Esophagus mucosa (tissue), 1 donor: ENCODE data around the gene NRIP2. TPM values are rescaled to one million over a fixed set of nuclear protein-coding genes. Genes with fewer than 3 reads are reported as not detected.

Source experiments
- ATAC-seq: fragments of 200-7000 bp; cut with Tn5 transposase; one replicate; pipeline ENCODE4 v1.9.1; 2020
- total RNA-seq: library from RNA; stranded (reverse); gene quantifications from one replicate; pipeline ENCODE4 v1.2.4, GENCODE V29; 2023
- donor health status: DM: yes; HTN: yes; CAD: no.

NRIP2 gene
- total RNA-seq, 1 donor from 2014 or later, result 0.08 TPM

GRCh38 chr12:2844786-2845185, 10.0 kb upstream of the NRIP2 start:
- ATAC-seq, result no peak

- ATAC-seq, result no peak
These were observed 8.1 kb upstream of the NRIP2 start for GRCh38 chr12:2842948-2843347.

- ATAC-seq, result no peak
These were observed 6.3 kb upstream of the NRIP2 start for GRCh38 chr12:2841056-2841650.

- no peak for ATAC-seq
These were observed 1.7 kb upstream of the NRIP2 start for GRCh38 chr12:2836574-2836973.

GRCh38 chr12:2835691-2836403, 1.0 kb upstream of the NRIP2 start:
- ATAC-seq, result peak; percentile 39

- no peak for ATAC-seq
These were observed 1.0 kb downstream of the NRIP2 start for GRCh38 chr12:2833810-2834209.

- no peak for ATAC-seq
These were observed 1.5 kb downstream of the NRIP2 start for GRCh38 chr12:2833327-2833726.

- no peak for ATAC-seq
These were observed 2.2 kb downstream of the NRIP2 start for GRCh38 chr12:2832550-2833127.

- ATAC-seq, result no peak
These were observed 5.6 kb downstream of the NRIP2 start for GRCh38 chr12:2829275-2829674.

GRCh38 chr12:2826721-2827515, 7.9 kb downstream of the NRIP2 start:
- ATAC-seq, result no peak

GRCh38 chr12:2826036-2826435, 8.8 kb downstream of the NRIP2 start:
- ATAC-seq, result no peak

GRCh38 chr12:2825132-2825531, 9.7 kb downstream of the NRIP2 start:
- no peak for ATAC-seq

- ATAC-seq, result no peak
These were observed 10.3 kb downstream of the NRIP2 start for GRCh38 chr12:2824541-2824940.

- ATAC-seq, result no peak
These were observed 11.4 kb downstream of the NRIP2 start for GRCh38 chr12:2823483-2823882.

GRCh38 chr12:2820432-2820831, 14.4 kb downstream of the NRIP2 start:
- no peak for ATAC-seq

GRCh38 chr12:2819810-2820209, 15.0 kb downstream of the NRIP2 start:
- ATAC-seq, result no peak

GRCh38 chr12:2813214-2814185, 21.3 kb downstream of the NRIP2 start:
- ATAC-seq, result peak; percentile 43

GRCh38 chr12:2812290-2813213, 22.3 kb downstream of the NRIP2 start, which contains the start of gene ITFG2:
ITFG2 (plus strand) TSS chr12:2812668; CDS start chr12:2812761, 93 bp downstream.
- ATAC-seq, result peak; percentile 96

- peak; percentile 41 for ATAC-seq
These were observed 23.0 kb downstream of the NRIP2 start for GRCh38 chr12:2811801-2812200.

- ATAC-seq, result no peak
These were observed 28.1 kb downstream of the NRIP2 start for GRCh38 chr12:2806700-2807099.

- ATAC-seq, result no peak
These were observed 29.7 kb downstream of the NRIP2 start for GRCh38 chr12:2805143-2805520.
